Measurements from ENCODE around the gene CACNA2D1.
"Not testable (repeated sequence)": the region's sequence is repeated elsewhere in the genome, so short reads cannot be mapped to it uniquely, and the experiment has no call there.

The CACNA2D1 gene

GRCh38 chr7:82393840-82394220 is 49.7 kb downstream of the CACNA2D1 start:
- no peak for DNase-seq (ENCODE audit: low read depth in 2 of 2)

- no peak for DNase-seq (ENCODE audit: low read depth in 2 of 2)
These were observed 50.3 kb downstream of the CACNA2D1 start for GRCh38 chr7:82393076-82393839.

- DNase-seq (ENCODE audit: low read depth in 2 of 2): no peak
These were observed 52.6 kb downstream of the CACNA2D1 start for GRCh38 chr7:82390936-82391335.

GRCh38 chr7:82389876-82390275 is 53.7 kb downstream of the CACNA2D1 start:
- DNase-seq (ENCODE audit: low read depth in 2 of 2): no peak

- DNase-seq (ENCODE audit: low read depth in 2 of 2): no peak
These were observed 55.4 kb downstream of the CACNA2D1 start for GRCh38 chr7:82388138-82388537.

- not testable (repeated sequence) for DNase-seq (ENCODE audit: low read depth in 2 of 2)
These were observed 57.0 kb downstream of the CACNA2D1 start for GRCh38 chr7:82386571-82386970.

- DNase-seq (ENCODE audit: low read depth in 2 of 2): no peak
These were observed 58.8 kb downstream of the CACNA2D1 start for GRCh38 chr7:82384779-82385178.

- no peak for DNase-seq (ENCODE audit: low read depth in 2 of 2)
These were observed 59.5 kb downstream of the CACNA2D1 start for GRCh38 chr7:82384051-82384464.

GRCh38 chr7:82382276-82382675 is 61.3 kb downstream of the CACNA2D1 start:
- no peak for DNase-seq (ENCODE audit: low read depth in 2 of 2)

- no peak for DNase-seq (ENCODE audit: low read depth in 2 of 2)
These were observed 66.8 kb downstream of the CACNA2D1 start for GRCh38 chr7:82376739-82377138.

- no peak for DNase-seq (ENCODE audit: low read depth in 2 of 2)
These were observed 67.9 kb downstream of the CACNA2D1 start for GRCh38 chr7:82375713-82376112.

GRCh38 chr7:82375129-82375528 is 68.4 kb downstream of the CACNA2D1 start:
- no peak for DNase-seq (ENCODE audit: low read depth in 2 of 2)

GRCh38 chr7:82373926-82374635 is 69.5 kb downstream of the CACNA2D1 start:
- DNase-seq (ENCODE audit: low read depth in 2 of 2): no peak

- DNase-seq (ENCODE audit: low read depth in 2 of 2): no peak
These were observed 78.9 kb downstream of the CACNA2D1 start for GRCh38 chr7:82364671-82365070.

- no peak for DNase-seq (ENCODE audit: low read depth in 2 of 2)
These were observed 79.5 kb downstream of the CACNA2D1 start for GRCh38 chr7:82364048-82364447.

GRCh38 chr7:82362129-82362706 is 81.4 kb downstream of the CACNA2D1 start:
- DNase-seq (ENCODE audit: low read depth in 2 of 2): peak; percentile 47 to 48

GRCh38 chr7:82360591-82361368 is 82.8 kb downstream of the CACNA2D1 start:
- no peak for DNase-seq (ENCODE audit: low read depth in 2 of 2)

GRCh38 chr7:82359426-82359825 is 84.2 kb downstream of the CACNA2D1 start:
- no peak for DNase-seq (ENCODE audit: low read depth in 2 of 2)

- DNase-seq (ENCODE audit: low read depth in 2 of 2): no peak
These were observed 84.7 kb downstream of the CACNA2D1 start for GRCh38 chr7:82358923-82359322.

GRCh38 chr7:82358009-82358578 is 85.5 kb downstream of the CACNA2D1 start:
- DNase-seq (ENCODE audit: low read depth in 2 of 2): no peak

GRCh38 chr7:82348251-82348650 is 95.3 kb downstream of the CACNA2D1 start:
- no peak for DNase-seq (ENCODE audit: low read depth in 2 of 2)

GRCh38 chr7:82347808-82348207 is 95.8 kb downstream of the CACNA2D1 start:
- DNase-seq (ENCODE audit: low read depth in 2 of 2): no peak

Data from fibroblast of skin of left quadriceps (primary cell).